ENCODE data around the gene CCN6.

- TF ChIP-seq CTCF (IDR thresholded peaks at IDR 0.05) (no peak), EZH2 (IDR thresholded peaks at IDR 0.05) (no peak), EZH2phosphoT487 (IDR thresholded peaks at IDR 0.05) (no peak)
These were observed 27.0 kb upstream of the CCN6 start for GRCh38 chr6:112026933-112027332.

Measured in neural progenitor cell (in vitro differentiated cells).